Uterus (tissue), 2 donors: ENCODE measurements around the gene PANK4.

Experiments
- POLR2A ChIP-seq, 2 donors: fragments of 450-650 bp; IDR thresholded peaks; one replicate each; pipeline ENCODE4 v1.6.1; 2016; ENCODE audit warnings: antibody characterized with exemption in 2 of 2, mild to moderate bottlenecking in 1 of 2, moderate library complexity in 1 of 2
- TF ChIP-seq, protein P1 (sequence below), 4 experiments: fragments of 200-600 bp in 2 of 4; fragments of 450-650 bp in 2 of 4; sonication (generic) in 2 of 4; IDR thresholded peaks; one replicate each; pipeline ENCODE4 v1.5.1; 2016 to 2019; ENCODE audit warnings: antibody characterized with exemption in 4 of 4, mild to moderate bottlenecking in 2 of 4, moderate library complexity in 1 of 4

GRCh38 chr1:2460996-2461751, 65.2 kb downstream of the PANK4 start:
- TF ChIP-seq, protein P1, sequence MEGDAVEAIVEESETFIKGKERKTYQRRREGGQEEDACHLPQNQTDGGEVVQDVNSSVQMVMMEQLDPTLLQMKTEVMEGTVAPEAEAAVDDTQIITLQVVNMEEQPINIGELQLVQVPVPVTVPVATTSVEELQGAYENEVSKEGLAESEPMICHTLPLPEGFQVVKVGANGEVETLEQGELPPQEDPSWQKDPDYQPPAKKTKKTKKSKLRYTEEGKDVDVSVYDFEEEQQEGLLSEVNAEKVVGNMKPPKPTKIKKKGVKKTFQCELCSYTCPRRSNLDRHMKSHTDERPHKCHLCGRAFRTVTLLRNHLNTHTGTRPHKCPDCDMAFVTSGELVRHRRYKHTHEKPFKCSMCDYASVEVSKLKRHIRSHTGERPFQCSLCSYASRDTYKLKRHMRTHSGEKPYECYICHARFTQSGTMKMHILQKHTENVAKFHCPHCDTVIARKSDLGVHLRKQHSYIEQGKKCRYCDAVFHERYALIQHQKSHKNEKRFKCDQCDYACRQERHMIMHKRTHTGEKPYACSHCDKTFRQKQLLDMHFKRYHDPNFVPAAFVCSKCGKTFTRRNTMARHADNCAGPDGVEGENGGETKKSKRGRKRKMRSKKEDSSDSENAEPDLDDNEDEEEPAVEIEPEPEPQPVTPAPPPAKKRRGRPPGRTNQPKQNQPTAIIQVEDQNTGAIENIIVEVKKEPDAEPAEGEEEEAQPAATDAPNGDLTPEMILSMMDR (IDR thresholded peaks at IDR 0.05) = no peak
- TF ChIP-seq POLR2A (IDR thresholded peaks at IDR 0.05) = no peak
